SK-N-SH (cell line): ENCODE results near the gene DNAH10. TPM values are rescaled to one million over a fixed set of nuclear protein-coding genes. Genes with fewer than 3 reads are reported as not detected.

ENCODE experiments used
- CTCF ChIA-PET: fragments of 300-600, 350-600 bp; formaldehyde crosslinking; extraction: SDS; loops from one replicate; lab custom pipeline; 2021; lab: Yijun Ruan, JAX
- POLR2A ChIA-PET: fragments of 350-600 bp; sonication (Branson Sonifier 250); formaldehyde crosslinking; extraction: SDS; loops from one replicate; lab custom pipeline; 2020; ENCODE audit warnings: antibody characterized with exemption, inconsistent platforms; lab: Yijun Ruan, JAX
- DNase-seq: peaks from one replicate; pipeline ENCODE4 v3.0.0; 2012
- H2AFZ ChIP-seq: fragments of 200-600 bp; sonication (generic); 2 replicates; pipeline ENCODE4 v1.8.1; 2016; ENCODE audit warnings: antibody characterized with exemption, mild to moderate bottlenecking, low read depth
- H3F3A ChIP-seq: fragments of 200-600 bp; sonication (generic); replicated peaks from 2 replicates; pipeline ENCODE3; 2016; ENCODE audit warnings: antibody characterized with exemption, mild to moderate bottlenecking; ENCODE audit not compliant: insufficient read depth
- H3K27ac ChIP-seq, 2 experiments: fragments of 200-500 bp in 1 of 2; fragments of 200-600 bp in 1 of 2; sonication (Bioruptor generic) in 1 of 2; sonication (generic), shearing (Covaris generic) in 1 of 2; 2 replicates each; pipeline versions ENCODE4 v1.5.1 to v1.6.1; 2014 to 2016; ENCODE audit warnings: low read depth in 2 of 2, inconsistent platforms in 1 of 2, low read length in 1 of 2, mild to moderate bottlenecking in 1 of 2, mixed read lengths in 1 of 2
- H3K27me3 ChIP-seq: fragments of 200-600 bp; sonication (generic), shearing (Covaris generic); 2 replicates; pipeline ENCODE4 v1.6.1; 2016; ENCODE audit warnings: mixed run types; ENCODE audit not compliant: insufficient read depth
- H3K36me3 ChIP-seq, 2 experiments: fragments of 200-500 bp in 1 of 2; fragments of 200-600 bp in 1 of 2; sonication (Bioruptor generic) in 1 of 2; sonication (generic) in 1 of 2; replicated peaks in 1 of 2; 2 replicates each; pipeline versions ENCODE3 to v1.5.1; 2014 to 2016; ENCODE audit warnings: low read length in 1 of 2, mild to moderate bottlenecking in 1 of 2; ENCODE audit not compliant: insufficient read depth in 2 of 2, control insufficient read depth in 1 of 2
- H3K4me1 ChIP-seq, 2 experiments: fragments of 200-500 bp in 1 of 2; fragments of 200-600 bp in 1 of 2; sonication (Bioruptor generic) in 1 of 2; sonication (generic), shearing (Covaris generic) in 1 of 2; 2 replicates each; pipeline versions ENCODE4 v1.5.1 to v1.6.1; 2014 to 2016; ENCODE audit warnings: low read depth in 1 of 2, low read length in 1 of 2, mixed run types in 1 of 2; ENCODE audit not compliant: insufficient read depth in 2 of 2, control insufficient read depth in 1 of 2
- H3K4me2 ChIP-seq: fragments of 200-600 bp; sonication (generic), shearing (Covaris generic); 2 replicates; pipeline ENCODE4 v1.6.1; 2017; ENCODE audit warnings: mixed run types
- H3K4me3 ChIP-seq, 2 experiments: fragments of 200-500 bp in 1 of 2; fragments of 200-600 bp in 1 of 2; sonication (Bioruptor generic) in 1 of 2; sonication (generic), shearing (Covaris generic) in 1 of 2; 2 replicates each; pipeline versions ENCODE4 v1.5.1 to v1.8.1; 2014 to 2016; ENCODE audit warnings: low read depth in 2 of 2, inconsistent platforms in 1 of 2, low read length in 1 of 2, mild to moderate bottlenecking in 1 of 2, mixed read lengths in 1 of 2, moderate library complexity in 1 of 2
- H3K79me2 ChIP-seq: fragments of 200-600 bp; sonication (generic); 2 replicates; pipeline ENCODE4 v1.8.1; 2017; ENCODE audit warnings: mild to moderate bottlenecking; ENCODE audit not compliant: insufficient read depth
- H3K9ac ChIP-seq: fragments of 200-600 bp; sonication (generic); 2 replicates; pipeline ENCODE4 v1.6.1; 2017; ENCODE audit warnings: mixed run types
- H3K9me2 ChIP-seq: fragments of 200-600 bp; sonication (generic); 2 replicates; pipeline ENCODE4 v1.6.1; 2017; ENCODE audit warnings: mixed run types
- H3K9me3 ChIP-seq: fragments of 200-600 bp; sonication (generic); 2 replicates; pipeline ENCODE4 v1.6.1; 2017; ENCODE audit warnings: mixed run types, mild to moderate bottlenecking, moderate library complexity
- H4K20me1 ChIP-seq: fragments of 200-600 bp; sonication (generic); 2 replicates; pipeline ENCODE4 v1.6.1; 2017; ENCODE audit warnings: mild to moderate bottlenecking, mixed run types; ENCODE audit not compliant: insufficient read depth
- CHD2 ChIP-seq: fragments of 150-350 bp; IDR thresholded peaks from 2 replicates; pipeline ENCODE4 v1.6.1; 2018; ENCODE audit warnings: low read length; ENCODE audit not compliant: partially characterized antibody
- EZH2phosphoT487 ChIP-seq: fragments of 200-600 bp; sonication (generic); IDR thresholded peaks from 2 replicates; pipeline ENCODE4 v1.6.1; 2017; ENCODE audit warnings: low read depth, mixed run types, mild to moderate bottlenecking, antibody characterized with exemption, moderate library complexity, borderline replicate concordance
- FOSL2 ChIP-seq: IDR thresholded peaks from 2 replicates; pipeline ENCODE4 v1.4.0; 2012; ENCODE audit warnings: low read depth, mild to moderate bottlenecking, moderate library complexity, borderline replicate concordance
- FOXJ3 ChIP-seq: sonication (generic); formaldehyde crosslinking; IDR thresholded peaks from 2 replicates; pipeline ENCODE4 v1.5.1; 2020; ENCODE audit warnings: mild to moderate bottlenecking, missing genetic modification reagents
- FOXM1 ChIP-seq: IDR thresholded peaks from 2 replicates; pipeline ENCODE4 v1.4.0; 2012; ENCODE audit warnings: low read depth, mild to moderate bottlenecking
- JUND ChIP-seq: IDR thresholded peaks from 2 replicates; pipeline ENCODE4 v1.4.0; 2012
- MXI1 ChIP-seq: IDR thresholded peaks from 2 replicates; pipeline ENCODE4 v1.6.1; 2012; ENCODE audit warnings: mild to moderate bottlenecking, low read depth, low read length, improper control_type of control experiment
- SMC3 ChIP-seq: IDR thresholded peaks from 2 replicates; pipeline ENCODE4 v1.6.1; 2012; ENCODE audit warnings: low read depth, low read length, improper control_type of control experiment
- TAF1 ChIP-seq: IDR thresholded peaks from 2 replicates; pipeline ENCODE4 v1.6.1; 2012; ENCODE audit warnings: low read depth, mild to moderate bottlenecking, low read length, moderate library complexity, borderline replicate concordance
- TCF12 ChIP-seq: IDR thresholded peaks from 2 replicates; pipeline ENCODE4 v1.4.0; 2012
- USF2 ChIP-seq: fragments of 150-350 bp; IDR thresholded peaks from 2 replicates; pipeline ENCODE4 v1.6.1; 2017; ENCODE audit warnings: antibody characterized with exemption, low read length, low read depth, borderline replicate concordance
- YY1 ChIP-seq: IDR thresholded peaks from 2 replicates; pipeline ENCODE4 v1.4.0; 2012; ENCODE audit warnings: low read depth, mild to moderate bottlenecking
- WGBS: methylation state at CpG from one replicate; pipeline ENCODE4 v1.1.6; 2017; ENCODE audit warnings: low lambda C conversion rate; 5-methylcytosine and 5-hydroxymethylcytosine counted together
- polyA plus RNA-seq, 3 experiments: library from polyadenylated mRNA; depleted of rRNA; stranded (reverse); fragments of >200 nt; gene quantifications; 2 replicates each; pipeline ENCODE4 v1.2.3, GENCODE V29; 2012
- TF ChIP-seq, protein P1 (sequence below): fragments of 200-600 bp; sonication (generic); IDR thresholded peaks from 2 replicates; pipeline ENCODE4 v1.6.1; 2017; ENCODE audit warnings: antibody characterized with exemption, mild to moderate bottlenecking, moderate library complexity
- TF ChIP-seq, protein P2 (sequence below): IDR thresholded peaks from 2 replicates; pipeline ENCODE4 v1.4.0; 2012; ENCODE audit warnings: low read depth, borderline replicate concordance
- TF ChIP-seq, protein P3 (sequence below): IDR thresholded peaks from 2 replicates; pipeline ENCODE4 v1.6.1; 2012; ENCODE audit warnings: mild to moderate bottlenecking, low read depth, low read length, moderate library complexity
- TF ChIP-seq, protein P4 (sequence below): IDR thresholded peaks from 2 replicates; pipeline ENCODE4 v1.4.0; 2012; ENCODE audit warnings: low read depth, borderline replicate concordance

The DNAH10 gene
- polyA plus RNA-seq, 1 of the 3 experiments (the other 2 are of a cell fraction): 0.13 TPM

- Histone ChIP-seq H3K9ac (no peak overlapping the region), H3K9me2 (no peaks in the 10 kb centered on the region), H3K4me2 (no peak overlapping the region), H2AFZ (no peak overlapping the region), H3F3A (no peaks in the 10 kb centered on the region), H3K79me2 (no peaks in the 10 kb centered on the region), H3K36me3 (no peaks in the 10 kb centered on the region), H4K20me1 (no peaks in the 10 kb centered on the region), H3K27me3 (peaks cover 11% of the 10 kb centered on the region; the same call in 1 of the 2 replicates), H3K9me3 (no peaks in the 10 kb centered on the region), H3K4me1 (no peaks in the 10 kb centered on the region), H3K27ac (no peak overlapping the region), H3K4me3 (no peak overlapping the region)
- ChIA-PET POLR2A (no interaction called here), CTCF (interaction anchor here (0.8 to 1.0 kb wide), 2 partner anchors 14 to 93 kb away, joined by 3 read pairs; no protein-coding TSS in a partner anchor)
- no peak for TF ChIP-seq YY1
- no peak for TF ChIP-seq MXI1
- TF ChIP-seq FOSL2: no peak
- TF ChIP-seq USF2: no peak
- TF ChIP-seq FOXM1: no peak
- TF ChIP-seq SMC3: no peak
- 74% methylated on average over 10 of the region's 10 CpGs for WGBS
- DNase-seq: no peak
Observed at GRCh38 chr12:123890536-123890902, 128.4 kb downstream of the DNAH10 start.

DNA sequence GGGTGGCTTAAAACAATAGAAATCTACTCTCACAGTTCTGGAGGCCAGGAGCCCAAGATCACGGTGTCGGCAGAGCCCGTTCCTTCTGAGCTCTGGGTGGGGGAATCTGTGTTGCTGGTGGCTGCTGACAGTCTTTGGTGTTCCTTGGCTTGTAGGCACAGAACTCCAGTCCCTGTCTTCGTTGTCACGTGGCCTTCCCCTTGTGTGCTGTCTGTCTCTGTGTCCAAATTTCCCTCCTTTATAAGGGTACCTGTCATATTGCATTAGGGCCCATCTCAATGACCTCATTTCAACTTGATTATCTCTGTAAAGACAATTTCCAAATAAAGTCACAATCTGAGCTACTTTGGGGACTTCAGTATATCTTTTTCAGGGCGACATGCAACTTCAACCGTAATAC lies 128.9 kb downstream of the DNAH10 start:
- H4K20me1 ChIP-seq: no peaks in the 10 kb centered on the region
- ChIA-PET CTCF (interaction anchor here (0.8 to 1.0 kb wide), 2 partner anchors 14 to 92 kb away, joined by 3 read pairs; no protein-coding TSS in a partner anchor), POLR2A (no interaction called here)
- H3K4me2 ChIP-seq: no peak overlapping the region
- no peaks in the 10 kb centered on the region for H3F3A ChIP-seq
- no peaks in the 10 kb centered on the region for H3K4me1 ChIP-seq
- H3K79me2 ChIP-seq: no peaks in the 10 kb centered on the region
- H3K27ac ChIP-seq: no peak overlapping the region
- H2AFZ ChIP-seq: no peak overlapping the region
- no peaks in the 10 kb centered on the region for H3K36me3 ChIP-seq
- H3K27me3 ChIP-seq: peaks cover 11% of the 10 kb centered on the region; the same call in 1 of the 2 replicates
- TF ChIP-seq, protein P1, sequence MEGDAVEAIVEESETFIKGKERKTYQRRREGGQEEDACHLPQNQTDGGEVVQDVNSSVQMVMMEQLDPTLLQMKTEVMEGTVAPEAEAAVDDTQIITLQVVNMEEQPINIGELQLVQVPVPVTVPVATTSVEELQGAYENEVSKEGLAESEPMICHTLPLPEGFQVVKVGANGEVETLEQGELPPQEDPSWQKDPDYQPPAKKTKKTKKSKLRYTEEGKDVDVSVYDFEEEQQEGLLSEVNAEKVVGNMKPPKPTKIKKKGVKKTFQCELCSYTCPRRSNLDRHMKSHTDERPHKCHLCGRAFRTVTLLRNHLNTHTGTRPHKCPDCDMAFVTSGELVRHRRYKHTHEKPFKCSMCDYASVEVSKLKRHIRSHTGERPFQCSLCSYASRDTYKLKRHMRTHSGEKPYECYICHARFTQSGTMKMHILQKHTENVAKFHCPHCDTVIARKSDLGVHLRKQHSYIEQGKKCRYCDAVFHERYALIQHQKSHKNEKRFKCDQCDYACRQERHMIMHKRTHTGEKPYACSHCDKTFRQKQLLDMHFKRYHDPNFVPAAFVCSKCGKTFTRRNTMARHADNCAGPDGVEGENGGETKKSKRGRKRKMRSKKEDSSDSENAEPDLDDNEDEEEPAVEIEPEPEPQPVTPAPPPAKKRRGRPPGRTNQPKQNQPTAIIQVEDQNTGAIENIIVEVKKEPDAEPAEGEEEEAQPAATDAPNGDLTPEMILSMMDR: no peak
- TF ChIP-seq JUND (no peak), TAF1 (no peak), EZH2phosphoT487 (no peak), TCF12 (no peak), FOSL2 (no peak), CHD2 (no peak), FOXJ3 (CRISPR knock-in tag) (no peak), FOXM1 (no peak), MXI1 (no peak)
- TF ChIP-seq, protein P2, sequence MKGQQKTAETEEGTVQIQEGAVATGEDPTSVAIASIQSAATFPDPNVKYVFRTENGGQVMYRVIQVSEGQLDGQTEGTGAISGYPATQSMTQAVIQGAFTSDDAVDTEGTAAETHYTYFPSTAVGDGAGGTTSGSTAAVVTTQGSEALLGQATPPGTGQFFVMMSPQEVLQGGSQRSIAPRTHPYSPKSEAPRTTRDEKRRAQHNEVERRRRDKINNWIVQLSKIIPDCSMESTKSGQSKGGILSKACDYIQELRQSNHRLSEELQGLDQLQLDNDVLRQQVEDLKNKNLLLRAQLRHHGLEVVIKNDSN: no peak
- TF ChIP-seq, protein P3, sequence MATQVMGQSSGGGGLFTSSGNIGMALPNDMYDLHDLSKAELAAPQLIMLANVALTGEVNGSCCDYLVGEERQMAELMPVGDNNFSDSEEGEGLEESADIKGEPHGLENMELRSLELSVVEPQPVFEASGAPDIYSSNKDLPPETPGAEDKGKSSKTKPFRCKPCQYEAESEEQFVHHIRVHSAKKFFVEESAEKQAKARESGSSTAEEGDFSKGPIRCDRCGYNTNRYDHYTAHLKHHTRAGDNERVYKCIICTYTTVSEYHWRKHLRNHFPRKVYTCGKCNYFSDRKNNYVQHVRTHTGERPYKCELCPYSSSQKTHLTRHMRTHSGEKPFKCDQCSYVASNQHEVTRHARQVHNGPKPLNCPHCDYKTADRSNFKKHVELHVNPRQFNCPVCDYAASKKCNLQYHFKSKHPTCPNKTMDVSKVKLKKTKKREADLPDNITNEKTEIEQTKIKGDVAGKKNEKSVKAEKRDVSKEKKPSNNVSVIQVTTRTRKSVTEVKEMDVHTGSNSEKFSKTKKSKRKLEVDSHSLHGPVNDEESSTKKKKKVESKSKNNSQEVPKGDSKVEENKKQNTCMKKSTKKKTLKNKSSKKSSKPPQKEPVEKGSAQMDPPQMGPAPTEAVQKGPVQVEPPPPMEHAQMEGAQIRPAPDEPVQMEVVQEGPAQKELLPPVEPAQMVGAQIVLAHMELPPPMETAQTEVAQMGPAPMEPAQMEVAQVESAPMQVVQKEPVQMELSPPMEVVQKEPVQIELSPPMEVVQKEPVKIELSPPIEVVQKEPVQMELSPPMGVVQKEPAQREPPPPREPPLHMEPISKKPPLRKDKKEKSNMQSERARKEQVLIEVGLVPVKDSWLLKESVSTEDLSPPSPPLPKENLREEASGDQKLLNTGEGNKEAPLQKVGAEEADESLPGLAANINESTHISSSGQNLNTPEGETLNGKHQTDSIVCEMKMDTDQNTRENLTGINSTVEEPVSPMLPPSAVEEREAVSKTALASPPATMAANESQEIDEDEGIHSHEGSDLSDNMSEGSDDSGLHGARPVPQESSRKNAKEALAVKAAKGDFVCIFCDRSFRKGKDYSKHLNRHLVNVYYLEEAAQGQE: no peak
- TF ChIP-seq, protein P4, sequence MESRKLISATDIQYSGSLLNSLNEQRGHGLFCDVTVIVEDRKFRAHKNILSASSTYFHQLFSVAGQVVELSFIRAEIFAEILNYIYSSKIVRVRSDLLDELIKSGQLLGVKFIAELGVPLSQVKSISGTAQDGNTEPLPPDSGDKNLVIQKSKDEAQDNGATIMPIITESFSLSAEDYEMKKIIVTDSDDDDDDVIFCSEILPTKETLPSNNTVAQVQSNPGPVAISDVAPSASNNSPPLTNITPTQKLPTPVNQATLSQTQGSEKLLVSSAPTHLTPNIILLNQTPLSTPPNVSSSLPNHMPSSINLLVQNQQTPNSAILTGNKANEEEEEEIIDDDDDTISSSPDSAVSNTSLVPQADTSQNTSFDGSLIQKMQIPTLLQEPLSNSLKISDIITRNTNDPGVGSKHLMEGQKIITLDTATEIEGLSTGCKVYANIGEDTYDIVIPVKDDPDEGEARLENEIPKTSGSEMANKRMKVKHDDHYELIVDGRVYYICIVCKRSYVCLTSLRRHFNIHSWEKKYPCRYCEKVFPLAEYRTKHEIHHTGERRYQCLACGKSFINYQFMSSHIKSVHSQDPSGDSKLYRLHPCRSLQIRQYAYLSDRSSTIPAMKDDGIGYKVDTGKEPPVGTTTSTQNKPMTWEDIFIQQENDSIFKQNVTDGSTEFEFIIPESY: no peak
- TF ChIP-seq, all 33 proteins: peak for 0
- 92% methylated on average over 7 of the region's 7 CpGs for WGBS
- no peaks in the 10 kb centered on the region for H3K9me3 ChIP-seq
- H3K4me3 ChIP-seq: no peak overlapping the region
- DNase-seq: no peak
- no peak overlapping the region for H3K9ac ChIP-seq
- no peaks in the 10 kb centered on the region for H3K9me2 ChIP-seq
